BJ (cell line): Measurements from ENCODE around the gene RFX7. TPM values are rescaled to one million over a fixed set of nuclear protein-coding genes. Genes with fewer than 3 reads are reported as not detected.

Source experiments
- CTCF ChIA-PET: fragments of 350-600 bp; formaldehyde crosslinking; extraction: SDS; loops from one replicate; lab custom pipeline; 2021; ENCODE audit warnings: antibody characterized with exemption, inconsistent platforms; lab: Yijun Ruan, JAX
- POLR2A ChIA-PET: fragments of 300-600 bp; sonication (Branson Sonifier 250); formaldehyde crosslinking; extraction: SDS; loops from one replicate; lab custom pipeline; 2021; ENCODE audit warnings: antibody characterized with exemption; lab: Charles Lee
- DNase-seq: peaks from one replicate; pipeline ENCODE4 v3.0.0-alpha.2; 2011; ENCODE audit warnings: low read depth
- H3K27me3 ChIP-seq: 2 replicates; pipeline ENCODE4 v1.6.0; 2011; ENCODE audit warnings: low read length; ENCODE audit not compliant: control insufficient read depth, insufficient read depth
- H3K36me3 ChIP-seq: 2 replicates; pipeline ENCODE4 v1.5.1; 2011; ENCODE audit warnings: low read length; ENCODE audit not compliant: control insufficient read depth, insufficient read depth
- H3K4me3 ChIP-seq: 2 replicates; pipeline ENCODE4 v1.5.1; 2011; ENCODE audit warnings: low read depth, mild to moderate bottlenecking, control low read depth, low read length
- polyA plus RNA-seq: library from polyadenylated mRNA; depleted of rRNA; stranded (reverse); fragments of >200 nt; gene quantifications from 2 replicates; pipeline ENCODE4 v1.2.3, GENCODE V29; 2011
- TF ChIP-seq, protein P1 (sequence below): IDR thresholded peaks from 2 replicates; pipeline ENCODE4 v1.5.1; 2011; ENCODE audit warnings: low read depth, mild to moderate bottlenecking, control low read depth, inconsistent platforms, low read length, moderate library complexity; ENCODE audit not compliant: insufficient read depth

RFX7 gene
- polyA plus RNA-seq, 1 experiment, result 3.5 TPM

DNA sequence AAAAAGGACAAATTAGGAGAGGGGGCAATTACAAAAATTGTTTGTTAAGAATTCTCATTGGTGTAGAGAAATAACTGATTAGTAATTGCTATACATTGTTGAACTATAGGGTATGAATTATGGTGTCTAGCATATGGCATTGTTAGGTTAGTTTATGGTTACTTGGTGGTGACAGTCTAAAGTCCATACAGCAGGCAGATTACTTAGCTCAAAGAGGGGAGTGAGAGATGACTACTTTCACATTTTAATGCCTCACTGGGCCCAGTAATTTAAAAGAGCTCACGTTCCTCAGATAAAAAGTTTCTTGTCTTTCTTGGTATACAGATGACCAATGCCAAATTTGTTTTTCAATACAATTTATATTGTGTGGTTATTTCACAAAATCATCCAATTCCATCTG, 137.8 kb downstream of the RFX7 start:
- H3K27me3 ChIP-seq, result no peaks in the 10 kb centered on the region
- ChIA-PET POLR2A (no interaction called here), CTCF (no interaction called here)
- H3K36me3 ChIP-seq, result peaks cover 2% of the 10 kb centered on the region
- H3K4me3 ChIP-seq, result no peak overlapping the region
- DNase-seq, result no peak
- TF ChIP-seq, protein P1, sequence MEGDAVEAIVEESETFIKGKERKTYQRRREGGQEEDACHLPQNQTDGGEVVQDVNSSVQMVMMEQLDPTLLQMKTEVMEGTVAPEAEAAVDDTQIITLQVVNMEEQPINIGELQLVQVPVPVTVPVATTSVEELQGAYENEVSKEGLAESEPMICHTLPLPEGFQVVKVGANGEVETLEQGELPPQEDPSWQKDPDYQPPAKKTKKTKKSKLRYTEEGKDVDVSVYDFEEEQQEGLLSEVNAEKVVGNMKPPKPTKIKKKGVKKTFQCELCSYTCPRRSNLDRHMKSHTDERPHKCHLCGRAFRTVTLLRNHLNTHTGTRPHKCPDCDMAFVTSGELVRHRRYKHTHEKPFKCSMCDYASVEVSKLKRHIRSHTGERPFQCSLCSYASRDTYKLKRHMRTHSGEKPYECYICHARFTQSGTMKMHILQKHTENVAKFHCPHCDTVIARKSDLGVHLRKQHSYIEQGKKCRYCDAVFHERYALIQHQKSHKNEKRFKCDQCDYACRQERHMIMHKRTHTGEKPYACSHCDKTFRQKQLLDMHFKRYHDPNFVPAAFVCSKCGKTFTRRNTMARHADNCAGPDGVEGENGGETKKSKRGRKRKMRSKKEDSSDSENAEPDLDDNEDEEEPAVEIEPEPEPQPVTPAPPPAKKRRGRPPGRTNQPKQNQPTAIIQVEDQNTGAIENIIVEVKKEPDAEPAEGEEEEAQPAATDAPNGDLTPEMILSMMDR, result no peak

DNA sequence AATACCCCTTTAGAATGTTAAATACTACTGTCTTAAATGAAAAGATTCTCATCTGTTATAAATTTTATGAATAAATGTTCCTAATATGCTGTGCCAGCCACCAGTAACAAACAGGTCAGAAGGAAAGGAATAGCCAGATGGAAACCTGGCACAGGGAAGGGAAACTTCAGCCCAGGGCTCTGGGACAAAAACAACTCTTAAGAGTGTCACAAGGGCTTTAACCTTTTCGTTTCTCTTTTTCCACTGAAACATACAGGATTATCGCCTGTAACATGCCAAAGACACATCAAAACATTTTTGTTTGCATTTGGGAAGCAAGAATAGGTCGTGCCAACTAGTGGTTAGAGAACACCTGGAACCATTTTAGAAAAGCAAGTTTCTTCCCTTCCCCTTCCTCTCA, 141.2 kb downstream of the RFX7 start:
- CTCF ChIA-PET, result no interaction called here

DNA sequence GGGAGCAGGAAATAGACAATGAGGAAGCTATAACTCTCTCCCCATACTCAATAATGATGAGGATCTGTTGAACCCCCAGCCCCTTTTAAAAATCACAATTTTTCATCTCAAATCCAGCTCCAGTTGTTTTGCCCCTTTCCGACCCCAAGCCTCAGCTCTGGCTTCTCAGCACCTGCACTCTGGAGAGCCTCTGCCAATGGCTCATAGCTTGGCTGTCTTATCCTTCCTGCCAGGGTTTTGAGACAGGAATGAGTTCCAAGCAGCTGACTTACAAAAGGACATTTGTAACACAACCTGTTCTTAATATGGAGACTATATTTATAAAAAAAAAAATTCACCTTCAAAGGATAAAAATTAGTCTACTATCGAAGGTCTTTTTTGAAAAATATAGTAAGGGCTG, 144.4 kb downstream of the RFX7 start:
- TF ChIP-seq, protein P1, result no peak
- H3K36me3 ChIP-seq, result peaks cover 18% of the 10 kb centered on the region
- H3K27me3 ChIP-seq, result no peaks in the 10 kb centered on the region
- no peak for DNase-seq
- no peak overlapping the region for H3K4me3 ChIP-seq
- ChIA-PET CTCF (no interaction called here), POLR2A (no interaction called here)

More for the DNA sequence above, 141.2 kb downstream of the RFX7 start:
- TF ChIP-seq, protein P1, result no peak
- Histone ChIP-seq H3K27me3 (no peaks in the 10 kb centered on the region), H3K4me3 (no peak overlapping the region), H3K36me3 (peaks cover 5% of the 10 kb centered on the region)
- POLR2A ChIA-PET, result no interaction called here
- no peak for DNase-seq

DNA sequence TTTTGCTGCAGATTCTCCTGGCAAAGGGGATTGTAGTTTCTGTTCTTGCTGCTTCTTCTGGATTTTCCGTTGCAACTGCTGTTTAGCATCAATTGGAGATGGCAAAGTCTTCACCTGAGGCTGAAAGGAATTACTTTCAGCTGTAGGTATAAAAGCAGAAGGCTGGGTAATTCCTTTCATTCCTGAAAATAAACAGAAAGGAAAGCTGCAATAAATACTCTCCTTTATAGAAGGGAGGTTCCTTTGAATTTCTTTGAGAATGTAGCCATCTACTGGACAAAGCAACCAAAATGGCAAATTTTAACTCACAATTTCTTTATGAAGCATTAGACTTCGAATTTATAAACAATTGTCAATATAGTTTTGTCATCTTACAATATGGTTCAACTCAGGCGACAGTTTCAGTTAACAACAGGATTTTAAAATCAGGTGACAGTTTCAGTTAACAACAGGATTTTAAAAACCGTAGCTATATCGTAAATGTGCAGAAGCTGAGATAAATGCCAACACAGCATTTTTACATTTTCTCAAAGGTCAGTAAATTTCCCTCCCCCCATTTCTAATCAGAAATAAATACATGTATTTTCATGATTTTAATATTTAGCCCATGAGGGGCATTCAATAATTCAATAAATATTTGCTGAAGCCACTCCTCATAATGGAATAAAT, 145.3 kb downstream of the RFX7 start:
- no peaks in the 10 kb centered on the region for H3K27me3 ChIP-seq
- CTCF ChIA-PET, result interaction anchor here (0.8 to 1.2 kb wide), 2 partner anchors 17 to 18 kb away, joined by 3 to 4 read pairs; no protein-coding TSS in a partner anchor
- no peak for DNase-seq
- no peak overlapping the region for H3K4me3 ChIP-seq
- TF ChIP-seq, protein P1, result peak; percentile 10; the same call in 1 of the 2 replicates
- POLR2A ChIA-PET, result no interaction called here
- peaks cover 22% of the 10 kb centered on the region for H3K36me3 ChIP-seq

DNA sequence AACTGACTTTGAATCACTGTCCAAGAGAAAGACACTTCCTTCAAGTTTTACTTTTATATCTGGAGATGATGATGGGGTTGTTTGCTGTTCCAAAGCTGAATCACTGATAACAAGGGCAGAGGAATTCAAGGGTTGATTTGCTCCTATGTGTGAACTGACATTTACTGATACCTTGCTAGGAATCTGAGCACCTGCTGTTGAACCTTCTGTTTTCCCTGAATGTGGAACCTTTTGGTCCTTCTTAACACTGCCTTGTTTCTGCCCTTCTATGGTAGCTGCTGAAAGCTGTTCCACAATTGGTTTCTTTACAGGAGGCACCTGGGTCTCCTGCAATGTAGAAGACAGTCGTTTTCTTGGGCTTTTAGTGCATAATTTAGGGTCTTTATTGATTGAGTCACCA, 148.3 kb downstream of the RFX7 start:
- DNase-seq, result no peak
- Histone ChIP-seq H3K27me3 (no peaks in the 10 kb centered on the region), H3K36me3 (peaks cover 20% of the 10 kb centered on the region), H3K4me3 (no peak overlapping the region)
- ChIA-PET POLR2A (no interaction called here), CTCF (interaction anchor here (1.0 to 1.3 kb wide), 3 partner anchors 9 to 150 kb away, joined by 3 to 4 read pairs (median 3); no protein-coding TSS in a partner anchor)
- TF ChIP-seq, protein P1, result no peak
